ENCODE data around the gene POU2F1.
"Not testable (repeated sequence)": the region's sequence is repeated elsewhere in the genome, so short reads cannot be mapped to it uniquely, and the experiment has no call there.

Gene POU2F1

GRCh38 chr1:167220537-167221125 lies at the start of gene POU2F1:
TSS of gene POU2F1 (plus strand) at chr1:167220886. CDS start at chr1:167220898, 12 bp downstream.
- peak; percentile 99 for DNase-seq

GRCh38 chr1:167171286-167171929 lies 49.3 kb upstream of the POU2F1 start:
- DNase-seq, result no peak

GRCh38 chr1:167173516-167174184 lies 47.0 kb upstream of the POU2F1 start:
- DNase-seq, result no peak

- DNase-seq, result no peak
Measured at GRCh38 chr1:167175901-167176300, 44.8 kb upstream of the POU2F1 start.

- no peak for DNase-seq
Measured at GRCh38 chr1:167178831-167179230, 41.9 kb upstream of the POU2F1 start.

GRCh38 chr1:167182571-167183320 lies 37.9 kb upstream of the POU2F1 start:
- no peak for DNase-seq

- DNase-seq, result no peak
Measured at GRCh38 chr1:167184081-167184480, 36.6 kb upstream of the POU2F1 start.

DNA sequence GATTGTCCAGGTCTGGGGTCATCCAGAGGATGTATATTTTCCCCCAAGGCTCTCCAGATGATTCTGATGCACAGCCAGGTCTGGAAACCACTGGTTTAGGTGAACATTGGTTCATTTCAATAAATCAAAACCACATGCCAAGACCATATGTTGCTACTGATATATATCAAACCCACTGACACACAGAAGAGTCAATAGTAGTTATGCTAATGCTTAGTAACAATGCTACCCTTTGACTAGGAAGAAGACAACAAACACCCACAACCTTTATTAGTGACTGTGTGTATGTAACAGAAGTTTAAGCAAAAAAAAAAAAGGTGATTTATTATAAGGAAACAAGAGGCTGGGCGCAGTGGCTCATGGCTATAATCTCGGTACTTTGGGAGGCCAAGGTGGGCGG lies 35.6 kb upstream of the POU2F1 start:
- DNase-seq, result no peak

DNA sequence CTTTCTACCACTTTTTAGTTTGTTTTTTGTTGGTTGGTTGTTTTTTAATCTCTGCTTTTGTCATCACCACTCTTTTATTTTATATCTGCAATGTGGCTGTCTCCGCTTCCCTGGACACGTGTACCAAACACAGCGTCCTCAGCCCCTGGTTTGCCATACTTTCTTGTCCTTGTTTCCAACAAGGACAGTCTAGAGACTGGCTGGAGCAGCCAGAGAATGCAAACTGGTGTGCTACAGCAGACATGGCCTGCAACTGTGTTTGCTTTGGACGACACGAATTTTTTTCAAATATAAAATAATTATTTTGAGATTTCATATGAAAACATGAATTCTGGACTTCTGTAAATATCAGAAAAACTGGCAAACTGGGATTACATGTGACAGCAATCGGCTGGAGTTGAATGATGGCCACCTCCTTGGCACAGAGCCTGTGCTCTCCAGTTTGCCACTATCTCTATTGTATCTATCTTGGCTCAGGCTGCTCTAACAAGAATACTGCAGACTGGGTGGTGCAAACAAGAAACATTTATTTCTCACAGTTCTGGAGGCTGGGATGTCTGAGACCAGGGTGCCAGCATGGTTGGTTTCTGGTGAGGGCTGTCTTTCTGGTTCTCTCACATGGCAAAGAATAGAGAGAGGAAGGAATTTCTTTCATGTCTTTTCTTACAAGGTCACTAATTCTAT lies 34.6 kb upstream of the POU2F1 start:
- DNase-seq, result no peak

DNA sequence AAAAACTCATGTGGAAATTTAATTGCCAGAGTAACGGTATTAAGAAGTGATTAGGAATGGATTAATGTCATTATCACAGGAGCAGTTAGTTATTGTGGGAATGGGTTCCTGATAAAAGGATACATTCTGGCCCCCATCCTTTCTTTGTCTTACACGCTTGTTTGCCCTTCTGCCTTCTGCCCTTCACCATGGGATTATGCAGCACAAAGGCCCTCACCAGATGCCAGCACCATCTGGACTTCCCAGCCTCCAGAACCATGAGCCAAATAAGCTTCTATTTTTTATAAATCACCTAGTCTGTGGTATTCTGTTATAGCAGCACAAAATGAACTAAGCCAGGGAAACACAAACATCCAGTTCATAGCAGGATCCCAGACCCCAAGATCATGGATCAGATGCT lies 33.9 kb upstream of the POU2F1 start:
- DNase-seq, result no peak

DNA sequence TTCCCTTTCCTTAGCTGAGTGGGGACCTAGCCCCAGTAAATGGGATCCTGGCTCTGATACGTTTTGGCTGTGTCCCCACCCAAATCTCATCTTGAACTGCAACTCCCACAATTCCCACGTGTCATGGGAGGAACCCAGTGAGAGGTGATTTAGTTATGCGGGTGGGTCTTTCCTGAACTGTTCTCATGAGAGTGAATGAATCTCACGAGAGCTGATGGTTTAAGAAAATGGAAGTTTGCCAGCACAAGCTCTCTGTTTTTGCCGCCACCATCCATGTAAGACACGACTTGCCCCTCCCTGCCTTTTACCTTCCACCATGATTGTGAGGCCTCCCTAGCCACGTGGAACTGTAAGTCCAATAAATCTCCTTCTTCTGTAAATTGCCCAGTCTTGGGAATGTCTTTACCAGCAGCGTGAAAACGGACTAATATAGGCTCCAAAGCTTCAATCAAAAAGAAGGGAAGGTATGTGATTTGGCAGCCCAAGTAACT lies 29.9 kb upstream of the POU2F1 start:
- DNase-seq, result no peak

- DNase-seq, result no peak
Measured at GRCh38 chr1:167191958-167192357, 28.7 kb upstream of the POU2F1 start.

DNA sequence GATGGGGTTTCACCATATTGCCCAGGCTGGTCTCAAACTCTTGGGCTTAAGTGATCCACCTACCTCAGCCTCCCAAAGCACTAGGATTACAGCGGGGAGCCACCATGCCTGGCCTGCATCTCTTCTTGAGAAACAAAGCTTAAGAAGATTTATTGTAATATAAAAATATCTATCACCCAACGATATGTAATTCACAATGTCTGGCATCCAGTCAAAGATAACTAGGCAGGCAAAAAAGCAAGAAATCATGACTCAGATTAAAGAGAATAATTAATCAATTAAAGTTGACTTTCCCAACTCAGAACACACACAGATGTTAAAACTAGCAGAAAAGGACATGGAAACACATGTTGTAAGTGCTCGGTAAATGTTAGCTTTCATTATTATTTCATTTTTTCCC lies 26.5 kb upstream of the POU2F1 start:
- DNase-seq, result no peak

DNA sequence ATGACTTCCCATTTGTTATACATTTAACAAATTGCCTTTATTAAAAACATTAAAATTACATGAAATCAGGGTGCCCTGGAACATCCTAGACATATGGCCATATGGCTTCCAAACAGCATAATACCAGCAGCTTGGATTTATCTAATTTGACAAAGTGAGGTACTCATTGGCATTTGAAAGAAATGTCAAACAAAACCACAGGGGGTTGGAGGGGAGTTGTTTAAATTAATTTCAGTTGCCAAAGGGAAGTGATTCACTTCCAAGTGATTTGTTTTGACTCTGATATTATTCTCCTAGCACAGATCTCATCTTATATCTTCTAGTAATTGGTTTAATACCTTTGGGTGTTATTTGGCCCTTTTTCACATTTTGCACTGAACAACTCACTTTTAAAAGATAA lies 24.5 kb upstream of the POU2F1 start:
- DNase-seq, result no peak

DNA sequence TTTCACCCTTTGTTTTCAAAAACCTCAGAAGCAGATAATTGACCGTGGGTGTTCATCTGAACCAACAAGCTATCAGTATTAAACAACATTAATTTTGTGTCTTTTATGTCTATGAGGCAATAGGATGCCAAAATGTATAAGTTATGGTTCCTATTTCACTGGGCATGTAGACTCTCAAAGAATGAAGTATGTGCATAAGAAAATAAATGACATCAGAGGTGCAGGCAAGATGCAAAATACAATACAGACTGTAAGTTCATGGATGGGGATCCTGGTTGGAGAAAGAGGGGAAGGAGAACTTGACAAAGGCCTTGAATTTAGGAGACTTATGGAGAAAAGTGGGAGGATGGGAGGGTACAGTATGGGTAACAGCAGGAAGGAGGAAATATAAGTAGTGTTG lies 23.4 kb upstream of the POU2F1 start:
- no peak for DNase-seq

DNA sequence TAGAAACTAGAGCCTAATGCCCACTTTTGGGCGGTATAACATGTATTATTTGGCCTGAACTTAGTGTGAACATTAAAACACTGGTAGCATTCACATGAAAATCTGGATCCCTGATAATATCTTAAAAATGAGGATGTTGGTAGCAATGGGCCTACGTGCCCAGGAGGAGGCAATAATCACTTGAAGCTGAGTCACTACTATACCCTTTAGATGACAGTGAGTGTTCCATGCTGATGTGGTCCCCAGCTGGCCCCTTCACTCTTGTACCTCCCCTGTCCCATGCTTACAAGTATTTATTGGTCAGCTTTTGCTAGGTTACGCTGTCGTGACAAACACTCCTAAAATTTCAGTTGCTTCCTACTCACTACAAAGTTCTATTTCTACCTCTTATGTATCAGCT lies 23.0 kb upstream of the POU2F1 start:
- DNase-seq, result no peak

- no peak for DNase-seq
Measured at GRCh38 chr1:167198518-167199133, 22.1 kb upstream of the POU2F1 start.

DNA sequence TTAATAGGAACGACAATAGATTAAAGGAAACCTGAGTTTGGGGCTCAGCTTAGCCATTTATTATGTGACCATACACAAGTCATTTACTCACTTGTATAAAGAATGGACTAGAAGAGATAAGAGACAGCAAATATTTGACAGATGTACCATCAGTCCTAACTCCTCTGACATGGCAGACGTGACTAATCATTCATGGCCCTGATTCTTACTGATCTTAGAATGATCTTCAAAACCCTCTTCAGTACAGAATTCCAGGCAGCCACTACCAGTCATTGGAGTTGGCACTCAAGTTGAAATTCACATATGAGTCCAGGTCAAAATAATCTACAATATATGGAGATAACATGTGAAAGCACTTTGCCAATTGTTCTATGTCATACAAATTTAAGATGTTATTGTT lies 21.0 kb upstream of the POU2F1 start:
- DNase-seq, result no peak

DNA sequence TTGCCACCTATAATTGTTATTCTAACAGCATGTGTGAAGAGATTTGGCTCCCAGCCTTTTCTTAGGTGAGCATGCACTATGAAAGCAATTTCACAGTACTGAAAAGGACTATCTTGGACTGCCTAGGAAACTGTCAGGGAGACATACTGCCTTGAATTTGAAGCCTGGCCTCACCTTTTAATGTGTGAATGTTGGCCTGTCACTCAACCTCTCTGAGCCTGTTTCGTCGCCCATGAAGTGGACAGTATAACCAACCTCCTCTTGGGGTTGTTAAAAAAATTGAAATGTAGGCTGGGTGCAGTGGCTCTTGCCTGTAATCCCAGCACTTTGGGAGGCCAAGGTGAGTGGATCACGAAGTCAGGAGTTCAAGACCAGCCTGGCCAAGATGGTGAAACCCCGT lies 20.4 kb upstream of the POU2F1 start:
- DNase-seq, result no peak

DNA sequence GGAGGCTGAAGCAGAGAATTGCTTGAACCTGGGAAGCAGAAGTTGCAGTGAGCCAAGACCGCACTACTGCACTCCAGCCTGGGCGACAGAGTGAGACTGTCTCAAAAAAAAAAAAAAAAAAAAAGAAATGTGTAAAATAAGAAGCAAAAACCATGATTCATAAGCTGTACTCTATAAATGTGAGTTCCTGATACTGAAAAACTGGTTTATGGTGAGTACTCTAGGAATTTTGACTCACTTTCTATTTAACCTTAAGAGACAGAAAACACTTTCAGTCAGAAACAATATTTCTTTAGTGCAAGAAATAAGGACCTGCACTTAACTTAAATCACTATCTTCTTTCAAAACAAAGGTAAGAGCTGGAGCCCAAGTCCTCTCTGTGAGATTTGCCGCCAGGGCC lies 19.9 kb upstream of the POU2F1 start:
- no peak for DNase-seq

DNA sequence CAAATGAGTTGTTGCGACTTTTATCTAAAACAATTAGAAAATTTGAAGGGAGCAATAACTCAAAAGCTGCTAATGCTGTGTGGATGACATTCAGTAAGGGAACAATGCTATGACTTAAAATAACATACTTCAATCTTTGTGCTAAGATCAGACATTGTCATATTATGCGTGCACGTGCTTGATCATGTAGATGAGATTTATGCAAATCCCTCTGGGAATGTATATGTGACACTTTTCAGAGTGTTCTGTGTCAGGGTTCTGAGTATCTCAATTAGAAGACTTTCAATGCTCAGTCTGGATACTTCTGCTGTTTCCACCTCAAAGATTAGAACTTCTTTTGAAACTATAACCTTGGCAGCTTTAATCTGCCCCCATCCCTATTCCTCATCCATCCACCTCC lies 18.6 kb upstream of the POU2F1 start:
- DNase-seq, result no peak

GRCh38 chr1:167205306-167206050 lies 15.2 kb upstream of the POU2F1 start:
- DNase-seq, result not testable (repeated sequence)
